H1 (cell line): ENCODE results near the gene SCN11A. TPM values are rescaled to one million over a fixed set of nuclear protein-coding genes. Genes with fewer than 3 reads are reported as not detected.

Experiments
- CTCF ChIA-PET: fragments of 300-600 bp; sonication (Branson Sonifier 250); formaldehyde crosslinking; loops from one replicate; lab custom pipeline; 2021; ENCODE audit not compliant: partially characterized antibody; lab: Charles Lee
- POLR2A ChIA-PET: fragments of 300-600 bp; sonication (Branson Sonifier 250); formaldehyde crosslinking; loops from one replicate; lab custom pipeline; 2021; ENCODE audit warnings: inconsistent platforms; ENCODE audit not compliant: partially characterized antibody; lab: Charles Lee
- DNase-seq, 2 experiments: peaks; one replicate each; pipeline versions ENCODE4 v3.0.0 to v3.0.0-alpha.2; 2010 to 2022; ENCODE audit warnings: low spot score in 2 of 2, low read depth in 1 of 2, mixed read lengths in 1 of 2
- FAIRE-seq: peaks from 2 replicates; lab custom pipeline; 2011; peaks lifted over from hg19 to GRCh38; lab: Jason Lieb, UNC
- H2AFZ ChIP-seq: 2 replicates; pipeline ENCODE4 v1.8.1; 2012; ENCODE audit warnings: low read length, inconsistent platforms
- H2AK5ac ChIP-seq: 2 replicates; pipeline ENCODE4 v1.6.1; 2013; ENCODE audit warnings: low read depth, low read length
- H2BK120ac ChIP-seq: replicated peaks from 2 replicates; pipeline ENCODE3; 2013; ENCODE audit warnings: low read depth, low read length, inconsistent platforms
- H2BK12ac ChIP-seq: 2 replicates; pipeline ENCODE4 v1.6.1; 2013; ENCODE audit warnings: low read depth, low read length
- H2BK15ac ChIP-seq: 2 replicates; pipeline ENCODE4 v1.6.1; 2013; ENCODE audit warnings: low read length
- H2BK20ac ChIP-seq: 2 replicates; pipeline ENCODE4 v1.6.1; 2013; ENCODE audit warnings: low read length
- H2BK5ac ChIP-seq: 2 replicates; pipeline ENCODE4 v1.6.1; 2013; ENCODE audit warnings: low read depth, low read length
- H3K14ac ChIP-seq: 2 replicates; pipeline ENCODE4 v1.6.1; 2013; ENCODE audit warnings: inconsistent platforms; ENCODE audit not compliant: insufficient read length
- H3K18ac ChIP-seq: 2 replicates; pipeline ENCODE4 v1.6.1; 2013; ENCODE audit warnings: low read length; ENCODE audit errors: extremely low read depth
- H3K23ac ChIP-seq: 2 replicates; pipeline ENCODE4 v1.6.1; 2013; ENCODE audit warnings: inconsistent platforms; ENCODE audit not compliant: insufficient read length
- H3K23me2 ChIP-seq: 2 replicates; pipeline ENCODE4 v1.6.1; 2013; ENCODE audit warnings: low read depth, low read length
- H3K27ac ChIP-seq: 2 replicates; pipeline ENCODE4 v1.6.1; 2011; ENCODE audit warnings: low read depth, low read length, inconsistent platforms
- H3K27me3 ChIP-seq, 4 experiments: replicated peaks in 1 of 4; 1 replicate in 1 of 4; 2 replicates in 3 of 4; pipeline versions ENCODE4 v1.6.1 to v1.8.1; 2011 to 2013; ENCODE audit warnings: low read length in 3 of 4, mild to moderate bottlenecking in 3 of 4, inconsistent platforms in 2 of 4, mixed read lengths in 2 of 4, moderate library complexity in 1 of 4; ENCODE audit not compliant: control insufficient read depth in 3 of 4, insufficient read depth in 3 of 4; ENCODE audit errors: extremely low read depth in 1 of 4
- H3K36me3 ChIP-seq, 4 experiments: 2 replicates each; pipeline versions ENCODE4 v1.6.1 to v1.8.1; 2011 to 2013; ENCODE audit warnings: mild to moderate bottlenecking in 4 of 4, low read length in 3 of 4, moderate library complexity in 2 of 4, control low read depth in 1 of 4, inconsistent platforms in 1 of 4; ENCODE audit not compliant: insufficient read depth in 4 of 4, control insufficient read depth in 2 of 4
- H3K4ac ChIP-seq: replicated peaks from 2 replicates; pipeline ENCODE3; 2013; ENCODE audit warnings: low read length, low read depth, mixed read lengths, inconsistent platforms; ENCODE audit not compliant: insufficient read length
- H3K4me1 ChIP-seq, 4 experiments: replicated peaks in 1 of 4; 1 replicate in 1 of 4; 2 replicates in 3 of 4; pipeline versions ENCODE4 v1.6.1 to v1.8.1; 2011 to 2013; ENCODE audit warnings: low read length in 3 of 4, inconsistent platforms in 2 of 4, mixed read lengths in 1 of 4; ENCODE audit not compliant: insufficient read depth in 4 of 4, control insufficient read depth in 3 of 4
- H3K4me2 ChIP-seq, 2 experiments: 2 replicates each; pipeline versions ENCODE4 v1.6.1 to v1.8.1; 2011 to 2013; ENCODE audit warnings: low read depth in 2 of 2, low read length in 2 of 2, control low read depth in 1 of 2, inconsistent platforms in 1 of 2, mild to moderate bottlenecking in 1 of 2; ENCODE audit not compliant: insufficient read depth in 1 of 2
- H3K4me3 ChIP-seq, 4 experiments: fragments of 200-600, 300-600 bp in 1 of 4; sonication (generic), shearing (Covaris generic), sonication (Bioruptor Twin) in 1 of 4; 2 replicates each; pipeline versions ENCODE4 v1.5.1 to v1.8.1; 2011 to 2016; ENCODE audit warnings: low read length in 4 of 4, low read depth in 3 of 4, control low read depth in 2 of 4, inconsistent platforms in 2 of 4, mild to moderate bottlenecking in 2 of 4, mixed read lengths in 1 of 4, moderate library complexity in 1 of 4; ENCODE audit not compliant: insufficient read depth in 2 of 4; ENCODE audit errors: extremely low read depth in 1 of 4
- H3K56ac ChIP-seq: replicated peaks from 2 replicates; pipeline ENCODE3; 2013; ENCODE audit warnings: low read depth, mild to moderate bottlenecking, mixed read lengths, low read length, inconsistent platforms; ENCODE audit not compliant: insufficient read length
- H3K79me1 ChIP-seq: 2 replicates; pipeline ENCODE4 v1.6.1; 2013; ENCODE audit warnings: low read depth, low read length, control low read depth
- H3K79me2 ChIP-seq, 2 experiments: 2 replicates each; pipeline versions ENCODE4 v1.6.1 to v1.8.1; 2012 to 2013; ENCODE audit warnings: low read length in 2 of 2, mild to moderate bottlenecking in 2 of 2, inconsistent platforms in 1 of 2; ENCODE audit not compliant: insufficient read depth in 2 of 2, control insufficient read depth in 1 of 2
- H3K9ac ChIP-seq, 4 experiments: replicated peaks in 1 of 4; 1 replicate in 1 of 4; 2 replicates in 3 of 4; pipeline versions ENCODE4 v1.6.1 to v1.8.1; 2011 to 2013; ENCODE audit warnings: low read depth in 3 of 4, low read length in 3 of 4, control low read depth in 2 of 4, mild to moderate bottlenecking in 2 of 4, moderate library complexity in 2 of 4, inconsistent platforms in 1 of 4; ENCODE audit errors: extremely low read depth in 1 of 4
- H3K9me3 ChIP-seq, 2 experiments: 2 replicates each; pipeline versions ENCODE4 v1.6.1 to v1.8.1; 2012 to 2013; ENCODE audit warnings: mild to moderate bottlenecking in 2 of 2, moderate library complexity in 2 of 2, control low read depth in 1 of 2, inconsistent platforms in 1 of 2, low read depth in 1 of 2, low read length in 1 of 2, mixed read lengths in 1 of 2; ENCODE audit not compliant: insufficient read depth in 2 of 2
- H4K20me1 ChIP-seq, 2 experiments: replicated peaks in 1 of 2; 2 replicates each; pipeline versions ENCODE3 to v1.8.1; 2011 to 2013; ENCODE audit warnings: inconsistent platforms in 2 of 2, low read length in 2 of 2, mild to moderate bottlenecking in 1 of 2; ENCODE audit not compliant: insufficient read depth in 2 of 2, control insufficient read depth in 1 of 2
- H4K5ac ChIP-seq: 2 replicates; pipeline ENCODE4 v1.6.1; 2013; ENCODE audit warnings: low read length, low read depth, mixed read lengths, inconsistent platforms; ENCODE audit not compliant: insufficient read length
- H4K8ac ChIP-seq: 2 replicates; pipeline ENCODE4 v1.8.0; 2013; ENCODE audit warnings: mild to moderate bottlenecking, moderate library complexity, low read length, inconsistent platforms; ENCODE audit not compliant: insufficient read depth; ENCODE audit errors: extremely low read depth
- H4K91ac ChIP-seq: replicated peaks from 2 replicates; pipeline ENCODE3; 2013; ENCODE audit warnings: low read length, mixed read lengths, inconsistent platforms; ENCODE audit not compliant: insufficient read length
- ATF3 ChIP-seq: IDR thresholded peaks from 2 replicates; pipeline ENCODE4 v1.6.1; 2011; ENCODE audit warnings: low read depth, mild to moderate bottlenecking, low read length; ENCODE audit not compliant: insufficient read depth
- CBX8 ChIP-seq: fragments of 300-800, 300-1000 bp; sonication (generic); IDR thresholded peaks from 2 replicates; pipeline ENCODE4 v1.7.1; 2016; ENCODE audit warnings: low read depth, low read length, borderline replicate concordance
- EGR1 ChIP-seq: IDR thresholded peaks from 2 replicates; pipeline ENCODE4 v1.6.1; 2011; ENCODE audit warnings: low read depth, low read length, borderline replicate concordance
- HDAC2 ChIP-seq, 2 experiments: fragments of 300-600 bp in 1 of 2; sonication (generic) in 1 of 2; IDR thresholded peaks; 2 replicates each; pipeline ENCODE4 v1.6.1; 2011 to 2012; ENCODE audit warnings: low read depth in 2 of 2, low read length in 2 of 2, mild to moderate bottlenecking in 2 of 2, moderate library complexity in 2 of 2, borderline replicate concordance in 1 of 2, inconsistent platforms in 1 of 2
- POLR2A ChIP-seq, 2 experiments: IDR thresholded peaks; 1 replicate in 1 of 2; 2 replicates in 1 of 2; pipeline ENCODE4 v1.6.1; 2011; ENCODE audit warnings: low read depth in 2 of 2, low read length in 2 of 2, mild to moderate bottlenecking in 2 of 2; ENCODE audit errors: control extremely low read depth in 1 of 2
- POLR2AphosphoS5 ChIP-seq: IDR thresholded peaks from 2 replicates; pipeline ENCODE4 v1.6.1; 2011; ENCODE audit warnings: low read depth, low read length
- POU5F1 ChIP-seq: IDR thresholded peaks from 2 replicates; pipeline ENCODE4 v1.6.1; 2011; ENCODE audit warnings: low read depth, mild to moderate bottlenecking, low read length, moderate library complexity
- RAD21 ChIP-seq, 2 experiments: IDR thresholded peaks in 1 of 2; conservative IDR thresholded peaks in 1 of 2; 2 replicates each; pipeline ENCODE4 v1.6.1; 2011; ENCODE audit warnings: low read depth in 2 of 2, low read length in 2 of 2, improper control_type of control experiment in 1 of 2, inconsistent platforms in 1 of 2, mild to moderate bottlenecking in 1 of 2, moderate library complexity in 1 of 2
- RBBP5 ChIP-seq: IDR thresholded peaks from 2 replicates; pipeline ENCODE4 v1.7.1; 2012; ENCODE audit warnings: low read depth, mild to moderate bottlenecking, inconsistent platforms, low read length, moderate library complexity, borderline replicate concordance
- RFX5 ChIP-seq: IDR thresholded peaks from 2 replicates; pipeline ENCODE4 v1.6.1; 2011; ENCODE audit warnings: low read depth, low read length, improper control_type of control experiment, borderline replicate concordance
- TAF7 ChIP-seq: optimal IDR thresholded peaks from 2 replicates; pipeline ENCODE3; 2011; ENCODE audit warnings: low read depth, mild to moderate bottlenecking, inconsistent platforms, low read length, moderate library complexity, borderline replicate concordance
- TEAD4 ChIP-seq: IDR thresholded peaks from 2 replicates; pipeline ENCODE4 v1.6.1; 2012; ENCODE audit warnings: low read depth, low read length, inconsistent platforms, mixed read lengths
- ZNF274 ChIP-seq: IDR thresholded peaks from 2 replicates; pipeline ENCODE4 v1.7.0; 2012; ENCODE audit warnings: low read length, borderline replicate concordance; ENCODE audit errors: extremely low read depth
- polyA plus RNA-seq, 7 experiments: library from polyadenylated mRNA; depleted of rRNA in 3 of 7; stranded (reverse) in 5 of 7; unstranded in 2 of 7; fragments of >200 nt in 5 of 7; fragments of 200-250 nt in 2 of 7; gene quantifications; 1 replicate in 5 of 7; 2 replicates in 1 of 7; 4 replicates in 1 of 7; pipeline versions ENCODE4 v1.2.1 to v1.2.3, GENCODE V29; 2011 to 2013; ENCODE audit warnings: missing spikeins in 2 of 7, mixed read lengths in 2 of 7
- total RNA-seq: library from RNA; stranded (reverse); fragmentation: NEBNext Ultra II Directional; extraction: Animal tissue kit (Norgen Biotek cat#: 25700); gene quantifications from 2 replicates; pipeline ENCODE4 v1.2.1, GENCODE V29; 2021

SCN11A gene
- total and polyA plus RNA-seq, 2 of the 8 experiments (the other 6 are each of a cell fraction or from before 2014, with no cell fraction given) = 0.11 to 0.21 TPM

- Histone ChIP-seq H2BK15ac (no peak overlapping the region), H2BK5ac (no peak overlapping the region), H2BK120ac (no peak overlapping the region), H4K5ac (no peak overlapping the region), H2BK20ac (no peak overlapping the region), H3K4me1 (no peaks in the 10 kb centered on the region), H4K20me1 (no peaks in the 10 kb centered on the region), H3K79me2 (no peaks in the 10 kb centered on the region), H4K8ac (no peak overlapping the region), H3K79me1 (no peaks in the 10 kb centered on the region), H3K27me3 (no peaks in the 10 kb centered on the region), H3K4me2 (no peak overlapping the region), H4K91ac (no peak overlapping the region), H3K56ac (no peak overlapping the region), H3K4ac (no peak overlapping the region), H3K23ac (no peak overlapping the region), H3K27ac (no peak overlapping the region), H2AK5ac (no peak overlapping the region), H2AFZ (no peak overlapping the region), H3K36me3 (no peaks in the 10 kb centered on the region), H3K9me3 (no peaks in the 10 kb centered on the region), H3K14ac (no peak overlapping the region), H3K18ac (no peak overlapping the region), H3K4me3 (no peak overlapping the region), H2BK12ac (no peak overlapping the region), H3K23me2 (no peaks in the 10 kb centered on the region), H3K9ac (no peak overlapping the region; a peak in 1 of 7 replicates)
- ChIA-PET CTCF (no interaction called here), POLR2A (no interaction called here)
- FAIRE-seq = no peak
- TF ChIP-seq RAD21 (IDR thresholded peaks at IDR 0.05 in 1 of 2, conservative IDR thresholded peaks at IDR 0.05 in 1 of 2; ENCODE audit: low read depth in 2 of 2, low read length in 2 of 2) (no peak), TEAD4 (no peak), POLR2A (IDR thresholded peaks at IDR 0.05; ENCODE audit: control extremely low read depth in 1 of 2, low read depth in 2 of 2, low read length in 2 of 2) (no peak), RBBP5 (no peak), POLR2AphosphoS5 (no peak), EGR1 (no peak), TAF7 (no peak), RFX5 (no peak), ATF3 (no peak), POU5F1 (no peak), HDAC2 (IDR thresholded peaks at IDR 0.05; ENCODE audit: borderline replicate concordance in 1 of 2, low read depth in 2 of 2, low read length in 2 of 2) (no peak), ZNF274 (no peak), CBX8 (no peak)
- no peak for DNase-seq
These were observed 13.6 kb downstream of the SCN11A start for GRCh38 chr3:39038165-39038564.
